Right atrium auricular region (tissue), 2 donors: ENCODE results near the gene CORO2B. TPM values are rescaled to one million over a fixed set of nuclear protein-coding genes. Genes with fewer than 3 reads are reported as not detected.
A peak's percentile ranks its signal among the peaks of the same experiment; 100 is the strongest.

Source experiments
- DNase-seq: peaks from one replicate; pipeline ENCODE4 v3.0.0-alpha.2; 2019; ENCODE audit warnings: low spot score
- H3K27ac ChIP-seq, 2 donors: fragments of 200-600 bp; sonication (generic); 1 replicate in 1 of 2; 2 replicates in 1 of 2; pipeline ENCODE4 v1.5.1; 2016 to 2019
- H3K27me3 ChIP-seq, 2 donors: fragments of 200-600 bp; sonication (generic); one replicate each; pipeline versions ENCODE4 v1.5.1 to v1.6.0; 2017 to 2019
- H3K36me3 ChIP-seq: fragments of 200-600 bp; sonication (generic); one replicate; pipeline ENCODE4 v1.5.1; 2016
- H3K4me1 ChIP-seq, 2 donors: fragments of 200-600 bp; sonication (generic); one replicate each; pipeline versions ENCODE4 v1.5.1 to v1.6.0; 2017 to 2019
- H3K4me3 ChIP-seq, 2 donors: fragments of 200-600 bp; sonication (generic); 1 replicate in 1 of 2; 2 replicates in 1 of 2; pipeline ENCODE4 v1.5.1; 2017 to 2019; ENCODE audit warnings: mild to moderate bottlenecking in 1 of 2, moderate library complexity in 1 of 2
- H3K9me3 ChIP-seq, 2 donors: fragments of 200-600 bp; sonication (generic); one replicate each; pipeline ENCODE4 v1.5.1; 2019
- total RNA-seq, 2 donors: library from RNA; depleted of rRNA; stranded (reverse); fragments of >200 nt; gene quantifications; one replicate each; pipeline ENCODE4 v1.1.0, GENCODE V29; 2016
- TF ChIP-seq, protein P1 (sequence below), 2 donors: fragments of 200-600 bp; sonication (generic); IDR thresholded peaks; one replicate each; pipeline ENCODE4 v1.5.1; 2019; ENCODE audit warnings: antibody characterized with exemption in 2 of 2

CORO2B gene
- total RNA-seq, 2 donors from 2014 or later = 6.0 to 9.7 TPM

DNA sequence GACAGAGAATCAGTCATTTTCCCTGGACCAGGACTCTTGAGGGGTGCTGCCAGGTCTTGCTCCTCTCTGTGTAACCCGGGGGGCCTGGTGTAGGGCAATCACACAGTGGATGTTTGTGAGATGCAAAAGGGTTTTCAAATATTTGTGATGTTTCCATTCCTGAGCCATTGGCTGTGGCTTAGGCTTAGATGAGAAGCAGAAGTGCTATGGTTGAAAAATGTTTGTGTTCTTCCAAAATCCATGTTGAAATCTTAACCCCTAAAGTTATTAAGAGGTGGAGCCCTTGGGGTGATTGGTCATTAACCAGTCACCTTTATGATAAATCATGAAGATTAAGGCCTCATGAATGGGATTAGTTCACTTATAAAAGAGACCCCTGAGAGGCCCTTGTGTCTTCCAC lies 36.5 kb downstream of the CORO2B start:
- Histone ChIP-seq H3K27me3 (no peaks in the 10 kb centered on the region), H3K9me3 (no peaks in the 10 kb centered on the region), H3K36me3 (no peaks in the 10 kb centered on the region), H3K27ac (peak overlapping the region; percentile 47 to 62), H3K4me1 (peaks cover 0 to 45% of the 10 kb centered on the region in 2 donors), H3K4me3 (no peak overlapping the region)
- TF ChIP-seq, protein P1, sequence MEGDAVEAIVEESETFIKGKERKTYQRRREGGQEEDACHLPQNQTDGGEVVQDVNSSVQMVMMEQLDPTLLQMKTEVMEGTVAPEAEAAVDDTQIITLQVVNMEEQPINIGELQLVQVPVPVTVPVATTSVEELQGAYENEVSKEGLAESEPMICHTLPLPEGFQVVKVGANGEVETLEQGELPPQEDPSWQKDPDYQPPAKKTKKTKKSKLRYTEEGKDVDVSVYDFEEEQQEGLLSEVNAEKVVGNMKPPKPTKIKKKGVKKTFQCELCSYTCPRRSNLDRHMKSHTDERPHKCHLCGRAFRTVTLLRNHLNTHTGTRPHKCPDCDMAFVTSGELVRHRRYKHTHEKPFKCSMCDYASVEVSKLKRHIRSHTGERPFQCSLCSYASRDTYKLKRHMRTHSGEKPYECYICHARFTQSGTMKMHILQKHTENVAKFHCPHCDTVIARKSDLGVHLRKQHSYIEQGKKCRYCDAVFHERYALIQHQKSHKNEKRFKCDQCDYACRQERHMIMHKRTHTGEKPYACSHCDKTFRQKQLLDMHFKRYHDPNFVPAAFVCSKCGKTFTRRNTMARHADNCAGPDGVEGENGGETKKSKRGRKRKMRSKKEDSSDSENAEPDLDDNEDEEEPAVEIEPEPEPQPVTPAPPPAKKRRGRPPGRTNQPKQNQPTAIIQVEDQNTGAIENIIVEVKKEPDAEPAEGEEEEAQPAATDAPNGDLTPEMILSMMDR (IDR thresholded peaks at IDR 0.05) = no peak
- DNase-seq = no peak

DNA sequence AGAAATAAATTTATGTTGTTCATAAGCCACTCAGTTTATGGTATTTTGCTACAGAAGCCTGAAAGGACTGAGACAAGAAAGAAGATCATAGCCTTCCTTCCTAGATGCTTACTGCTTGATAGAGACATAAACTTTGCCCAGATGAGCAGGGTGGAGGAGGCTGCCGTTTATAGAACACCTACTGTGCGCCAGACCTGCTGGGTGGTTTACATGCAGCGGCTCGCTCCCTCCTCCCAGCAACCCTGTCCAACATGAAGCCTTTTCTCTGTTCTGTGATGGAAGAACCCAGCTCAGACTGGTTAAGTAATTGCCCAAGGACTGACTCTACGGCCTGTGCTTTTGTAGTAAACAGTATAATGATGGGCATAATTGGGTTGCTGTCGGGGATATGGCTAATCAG lies 37.0 kb downstream of the CORO2B start:
- peaks cover 0 to 49% of the 10 kb centered on the region in 2 donors for H3K4me1 ChIP-seq
- no peaks in the 10 kb centered on the region for H3K36me3 ChIP-seq
- no peak overlapping the region for H3K4me3 ChIP-seq
- no peak for DNase-seq
- H3K27ac ChIP-seq = peak overlapping the region; percentile 47 to 62
- H3K27me3 ChIP-seq = no peaks in the 10 kb centered on the region
- H3K9me3 ChIP-seq = no peaks in the 10 kb centered on the region
- TF ChIP-seq, protein P1 (IDR thresholded peaks at IDR 0.05) = no peak

DNA sequence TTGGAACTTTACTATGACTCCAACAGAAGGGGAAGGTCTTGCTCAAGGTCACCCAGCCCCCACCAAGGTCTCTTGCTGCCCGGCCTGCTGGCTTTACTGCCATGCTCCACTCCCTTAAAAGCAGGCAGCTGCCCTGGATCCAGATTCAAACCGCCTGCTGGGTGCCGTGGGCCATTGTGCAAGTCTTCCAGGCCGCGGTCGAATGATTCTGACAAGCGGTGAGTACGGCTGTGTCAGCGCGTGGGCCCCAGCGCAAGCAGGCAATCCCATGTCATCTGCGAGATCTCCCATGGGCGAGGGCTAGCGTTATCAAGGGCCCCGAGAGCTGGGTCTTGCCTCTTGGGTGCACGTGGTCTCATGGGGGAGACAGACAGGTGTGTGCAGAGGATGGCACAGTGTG lies 37.6 kb downstream of the CORO2B start:
- TF ChIP-seq, protein P1 (IDR thresholded peaks at IDR 0.05) = no peak
- H3K4me3 ChIP-seq = no peak overlapping the region
- no peaks in the 10 kb centered on the region for H3K27me3 ChIP-seq
- peak overlapping the region in 1 of 2 donors; percentile 14 for H3K27ac ChIP-seq
- H3K4me1 ChIP-seq = peaks cover 0 to 55% of the 10 kb centered on the region in 2 donors
- DNase-seq = no peak
- H3K36me3 ChIP-seq = no peaks in the 10 kb centered on the region
- H3K9me3 ChIP-seq = no peaks in the 10 kb centered on the region

DNA sequence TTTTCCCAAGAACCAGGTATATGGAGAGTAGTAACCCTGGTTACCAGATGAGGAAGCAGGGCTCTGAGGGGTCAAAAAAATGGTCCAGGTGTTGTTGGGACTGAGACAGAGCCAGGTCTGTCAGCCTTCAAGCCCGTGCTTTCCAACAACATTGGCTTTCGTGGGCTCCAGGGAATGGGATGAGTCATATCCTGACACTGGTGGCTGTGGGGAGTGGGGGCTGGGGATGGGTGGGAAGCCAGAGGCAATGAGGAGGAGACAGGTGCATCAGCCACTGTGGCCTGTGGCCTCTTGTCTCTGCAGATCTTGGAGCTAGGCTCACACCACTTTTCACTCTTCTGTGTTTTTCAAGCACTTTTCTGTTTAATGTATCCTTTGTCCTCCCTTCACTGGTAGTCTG lies 38.2 kb downstream of the CORO2B start:
- no peak for DNase-seq
- H3K9me3 ChIP-seq = no peaks in the 10 kb centered on the region
- H3K4me1 ChIP-seq = peaks cover 0 to 61% of the 10 kb centered on the region in 2 donors
- no peaks in the 10 kb centered on the region for H3K27me3 ChIP-seq
- H3K4me3 ChIP-seq = no peak overlapping the region
- peak overlapping the region in 1 of 2 donors; percentile 14 for H3K27ac ChIP-seq
- TF ChIP-seq, protein P1 (IDR thresholded peaks at IDR 0.05) = no peak
- no peaks in the 10 kb centered on the region for H3K36me3 ChIP-seq

DNA sequence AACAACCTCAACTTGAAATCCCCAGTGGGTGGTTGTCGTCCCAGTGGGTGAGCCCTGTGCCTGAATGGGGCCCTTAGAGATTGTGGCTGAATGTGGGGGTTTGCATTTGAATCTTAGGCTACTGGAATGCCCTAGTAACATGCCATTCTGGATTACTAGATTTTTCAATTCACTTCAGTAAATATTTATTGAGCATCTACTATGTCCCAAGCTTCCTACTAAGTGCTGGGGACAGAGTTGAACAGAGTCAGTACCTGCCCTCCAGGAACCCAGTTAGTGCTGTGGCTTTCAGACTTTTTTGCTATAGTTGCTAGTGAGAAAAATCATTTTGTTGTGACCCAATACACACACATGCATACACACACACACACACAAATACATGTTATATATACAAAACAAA lies 39.0 kb downstream of the CORO2B start:
- DNase-seq = no peak
- Histone ChIP-seq H3K4me3 (no peak overlapping the region), H3K27ac (peak overlapping the region; percentile 56 to 60), H3K36me3 (no peaks in the 10 kb centered on the region), H3K27me3 (no peaks in the 10 kb centered on the region), H3K4me1 (peaks cover 0 to 66% of the 10 kb centered on the region in 2 donors), H3K9me3 (no peaks in the 10 kb centered on the region)
- TF ChIP-seq, protein P1 (IDR thresholded peaks at IDR 0.05) = no peak

DNA sequence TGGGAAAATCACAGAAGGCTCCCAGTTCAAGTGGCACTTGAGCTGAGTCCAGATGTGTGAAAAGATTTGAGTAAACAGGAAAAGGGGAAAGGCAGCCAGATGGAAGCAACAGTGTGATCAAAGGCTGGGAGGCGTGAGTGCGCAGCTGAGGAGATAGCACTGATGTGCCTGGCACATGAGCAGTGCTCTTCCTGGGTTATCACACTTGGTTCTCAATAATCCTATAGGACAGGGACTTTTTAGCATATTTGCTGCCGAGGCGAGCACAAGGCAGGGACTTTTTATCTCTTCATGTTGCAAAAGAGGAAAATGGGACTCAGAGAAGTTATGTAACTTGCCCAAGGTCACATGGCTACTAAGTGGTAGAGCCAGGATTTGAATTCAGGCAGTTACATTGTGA lies 39.6 kb downstream of the CORO2B start:
- TF ChIP-seq, protein P1 (IDR thresholded peaks at IDR 0.05) = no peak
- Histone ChIP-seq H3K36me3 (no peaks in the 10 kb centered on the region), H3K27me3 (no peaks in the 10 kb centered on the region), H3K9me3 (no peaks in the 10 kb centered on the region), H3K4me1 (peaks cover 0 to 70% of the 10 kb centered on the region in 2 donors), H3K4me3 (no peak overlapping the region), H3K27ac (peak overlapping the region; percentile 56 to 60)
- no peak for DNase-seq
